K562 (cell line): ENCODE measurements around the gene C20orf96. TPM values are rescaled to one million over a fixed set of nuclear protein-coding genes. Genes with fewer than 3 reads are reported as not detected.

ENCODE experiments used
- ARID1B ChIP-seq: fragments of 450-650 bp; IDR thresholded peaks from 2 replicates; pipeline ENCODE4 v1.6.1; 2016; ENCODE audit warnings: antibody characterized with exemption, mild to moderate bottlenecking, inconsistent platforms
- ATF7 ChIP-seq: fragments of 450-650 bp; IDR thresholded peaks from 2 replicates; pipeline ENCODE4 v1.7.1; 2014; ENCODE audit warnings: mild to moderate bottlenecking, moderate library complexity
- CREB1 ChIP-seq, 2 experiments: sonication (generic) in 1 of 2; formaldehyde crosslinking in 1 of 2; IDR thresholded peaks; 2 replicates each; pipeline versions ENCODE4 v1.6.1 to v1.8.0; 2012 to 2022; ENCODE audit warnings: inconsistent platforms in 1 of 2, mild to moderate bottlenecking in 1 of 2, missing genetic modification reagents in 1 of 2, moderate library complexity in 1 of 2
- FOXJ3 ChIP-seq: sonication (generic); formaldehyde crosslinking; IDR thresholded peaks from 2 replicates; pipeline ENCODE4 v1.4.0; 2020; ENCODE audit warnings: mild to moderate bottlenecking, missing genetic modification reagents
- RNF2 ChIP-seq: sonication (generic); IDR thresholded peaks from 2 replicates; pipeline ENCODE4 v1.6.1; 2016
- SIN3A ChIP-seq, 2 experiments: fragments of 150-350 bp in 1 of 2; IDR thresholded peaks; 2 replicates each; pipeline ENCODE4 v1.6.1; 2011 to 2016; ENCODE audit warnings: borderline replicate concordance in 2 of 2, low read depth in 2 of 2, low read length in 2 of 2, mild to moderate bottlenecking in 2 of 2, moderate library complexity in 2 of 2; ENCODE audit not compliant: control insufficient read depth in 1 of 2
- ZNF41 ChIP-seq: fragments of 250-450 bp; sonication (Bioruptor Pico); conservative IDR thresholded peaks from 2 replicates; pipeline ENCODE4 v1.4.0; 2020; ENCODE audit warnings: mild to moderate bottlenecking
- polyA plus RNA-seq, 8 experiments: library from polyadenylated mRNA; depleted of rRNA in 4 of 8; stranded (reverse) in 5 of 8; unstranded in 3 of 8; fragments of >200 nt; fragmentation: Nextera tagmentation in 2 of 8; fragmentation: Illumina TruSeq in 1 of 8; extraction: Ambion mirVana in 2 of 8; extraction: Trizol in 1 of 8; gene quantifications; 2 replicates each; pipeline versions ENCODE4 v1.2.1 to v1.2.3, GENCODE V29; 2011 to 2014; ENCODE audit warnings: inconsistent platforms in 1 of 8, missing spikeins in 1 of 8
- total RNA-seq, 7 experiments: library from RNA; depleted of rRNA in 6 of 7; stranded (reverse); fragments of >200 nt in 6 of 7; fragmentation: Illumina TruSeq in 2 of 7; extraction: Trizol in 2 of 7; gene quantifications; 2 replicates each; pipeline versions ENCODE4 v1.2.1 to v1.2.3, GENCODE V29; 2011 to 2021; ENCODE audit warnings: low replicate concordance in 1 of 7
- TF ChIP-seq, protein P1 (sequence below), 2 experiments: fragments of 450-650 bp; IDR thresholded peaks; 2 replicates each; pipeline ENCODE4 v1.6.1; 2018; ENCODE audit warnings: mild to moderate bottlenecking in 2 of 2, low read depth in 1 of 2; ENCODE audit not compliant: partially characterized antibody in 2 of 2
- TF ChIP-seq, protein P2 (sequence below): fragments of 200-600 bp; sonication (generic); IDR thresholded peaks from one replicate; pipeline ENCODE4 v1.6.1; 2012; ENCODE audit warnings: mild to moderate bottlenecking, low read depth, low read length, inconsistent platforms
- TF ChIP-seq, protein P3 (sequence below), 2 experiments: fragments of 450-650 bp in 1 of 2; sonication (generic) in 1 of 2; formaldehyde crosslinking; conservative IDR thresholded peaks; 2 replicates each; pipeline versions ENCODE4 v1.4.0 to v1.8.1; 2020 to 2022; ENCODE audit warnings: mild to moderate bottlenecking in 1 of 2, missing genetic modification reagents in 1 of 2

The C20orf96 gene
- total and polyA plus RNA-seq, 9 of the 15 experiments (the other 6 are each of a cell fraction or from before 2014, with no cell fraction given), result 1.7 to 11.7 (median 4.2) TPM

DNA sequence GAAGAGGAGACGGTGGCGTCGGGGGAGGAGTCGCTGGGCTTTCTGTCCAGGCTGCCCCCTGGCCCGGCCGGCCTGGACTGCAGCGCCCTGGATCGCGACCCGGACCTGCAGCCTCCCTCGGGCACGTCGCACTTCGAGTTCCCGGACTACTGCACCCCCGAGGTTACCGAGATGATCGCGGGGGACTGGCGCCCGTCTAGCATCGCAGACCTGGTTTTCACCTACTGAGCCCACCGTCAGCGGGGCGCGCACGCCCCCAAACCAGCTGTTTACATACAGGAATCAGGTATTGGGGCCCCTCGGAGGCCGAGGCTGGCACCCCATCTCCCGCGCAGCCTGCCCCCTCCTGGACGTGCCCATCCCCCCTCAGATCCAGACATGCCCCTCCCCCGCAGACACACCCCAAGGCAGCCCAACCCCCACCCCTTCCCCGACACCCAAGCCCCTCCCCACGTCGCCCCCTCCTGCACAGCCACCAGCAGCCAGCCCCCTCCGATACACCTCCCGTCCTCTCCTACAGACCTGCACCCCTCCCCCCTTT, 36.2 kb upstream of the C20orf96 start (continued):
- TF ChIP-seq, protein P1, sequence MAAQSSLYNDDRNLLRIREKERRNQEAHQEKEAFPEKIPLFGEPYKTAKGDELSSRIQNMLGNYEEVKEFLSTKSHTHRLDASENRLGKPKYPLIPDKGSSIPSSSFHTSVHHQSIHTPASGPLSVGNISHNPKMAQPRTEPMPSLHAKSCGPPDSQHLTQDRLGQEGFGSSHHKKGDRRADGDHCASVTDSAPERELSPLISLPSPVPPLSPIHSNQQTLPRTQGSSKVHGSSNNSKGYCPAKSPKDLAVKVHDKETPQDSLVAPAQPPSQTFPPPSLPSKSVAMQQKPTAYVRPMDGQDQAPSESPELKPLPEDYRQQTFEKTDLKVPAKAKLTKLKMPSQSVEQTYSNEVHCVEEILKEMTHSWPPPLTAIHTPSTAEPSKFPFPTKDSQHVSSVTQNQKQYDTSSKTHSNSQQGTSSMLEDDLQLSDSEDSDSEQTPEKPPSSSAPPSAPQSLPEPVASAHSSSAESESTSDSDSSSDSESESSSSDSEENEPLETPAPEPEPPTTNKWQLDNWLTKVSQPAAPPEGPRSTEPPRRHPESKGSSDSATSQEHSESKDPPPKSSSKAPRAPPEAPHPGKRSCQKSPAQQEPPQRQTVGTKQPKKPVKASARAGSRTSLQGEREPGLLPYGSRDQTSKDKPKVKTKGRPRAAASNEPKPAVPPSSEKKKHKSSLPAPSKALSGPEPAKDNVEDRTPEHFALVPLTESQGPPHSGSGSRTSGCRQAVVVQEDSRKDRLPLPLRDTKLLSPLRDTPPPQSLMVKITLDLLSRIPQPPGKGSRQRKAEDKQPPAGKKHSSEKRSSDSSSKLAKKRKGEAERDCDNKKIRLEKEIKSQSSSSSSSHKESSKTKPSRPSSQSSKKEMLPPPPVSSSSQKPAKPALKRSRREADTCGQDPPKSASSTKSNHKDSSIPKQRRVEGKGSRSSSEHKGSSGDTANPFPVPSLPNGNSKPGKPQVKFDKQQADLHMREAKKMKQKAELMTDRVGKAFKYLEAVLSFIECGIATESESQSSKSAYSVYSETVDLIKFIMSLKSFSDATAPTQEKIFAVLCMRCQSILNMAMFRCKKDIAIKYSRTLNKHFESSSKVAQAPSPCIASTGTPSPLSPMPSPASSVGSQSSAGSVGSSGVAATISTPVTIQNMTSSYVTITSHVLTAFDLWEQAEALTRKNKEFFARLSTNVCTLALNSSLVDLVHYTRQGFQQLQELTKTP (IDR thresholded peaks at IDR 0.05; ENCODE audit: low read depth in 1 of 2, partially characterized antibody in 2 of 2), result no peak
- TF ChIP-seq SIN3A (IDR thresholded peaks at IDR 0.05; ENCODE audit: borderline replicate concordance in 2 of 2, control insufficient read depth in 1 of 2, low read depth in 2 of 2, low read length in 2 of 2) (0 out of 4 replicates have a peak, but pooled peaks of 1 of the 2 experiments have one; percentile 22), RNF2 (peak; percentile 57; the same call in 1 of the 2 replicates), ARID1B (0 out of 2 replicates have a peak, but pooled peaks have one; percentile 6), ZNF41 (CRISPR knock-in tag) (no peak), FOXJ3 (no peak), CREB1 (IDR thresholded peaks at IDR 0.05) (peak; percentile 15; the same call in 1 of the 2 replicates), CREB1 (CRISPR knock-in tag; IDR thresholded peaks at IDR 0.05) (peak; percentile 16; the same call in 1 of the 2 replicates), ATF7 (no peak)
- TF ChIP-seq, protein P2, sequence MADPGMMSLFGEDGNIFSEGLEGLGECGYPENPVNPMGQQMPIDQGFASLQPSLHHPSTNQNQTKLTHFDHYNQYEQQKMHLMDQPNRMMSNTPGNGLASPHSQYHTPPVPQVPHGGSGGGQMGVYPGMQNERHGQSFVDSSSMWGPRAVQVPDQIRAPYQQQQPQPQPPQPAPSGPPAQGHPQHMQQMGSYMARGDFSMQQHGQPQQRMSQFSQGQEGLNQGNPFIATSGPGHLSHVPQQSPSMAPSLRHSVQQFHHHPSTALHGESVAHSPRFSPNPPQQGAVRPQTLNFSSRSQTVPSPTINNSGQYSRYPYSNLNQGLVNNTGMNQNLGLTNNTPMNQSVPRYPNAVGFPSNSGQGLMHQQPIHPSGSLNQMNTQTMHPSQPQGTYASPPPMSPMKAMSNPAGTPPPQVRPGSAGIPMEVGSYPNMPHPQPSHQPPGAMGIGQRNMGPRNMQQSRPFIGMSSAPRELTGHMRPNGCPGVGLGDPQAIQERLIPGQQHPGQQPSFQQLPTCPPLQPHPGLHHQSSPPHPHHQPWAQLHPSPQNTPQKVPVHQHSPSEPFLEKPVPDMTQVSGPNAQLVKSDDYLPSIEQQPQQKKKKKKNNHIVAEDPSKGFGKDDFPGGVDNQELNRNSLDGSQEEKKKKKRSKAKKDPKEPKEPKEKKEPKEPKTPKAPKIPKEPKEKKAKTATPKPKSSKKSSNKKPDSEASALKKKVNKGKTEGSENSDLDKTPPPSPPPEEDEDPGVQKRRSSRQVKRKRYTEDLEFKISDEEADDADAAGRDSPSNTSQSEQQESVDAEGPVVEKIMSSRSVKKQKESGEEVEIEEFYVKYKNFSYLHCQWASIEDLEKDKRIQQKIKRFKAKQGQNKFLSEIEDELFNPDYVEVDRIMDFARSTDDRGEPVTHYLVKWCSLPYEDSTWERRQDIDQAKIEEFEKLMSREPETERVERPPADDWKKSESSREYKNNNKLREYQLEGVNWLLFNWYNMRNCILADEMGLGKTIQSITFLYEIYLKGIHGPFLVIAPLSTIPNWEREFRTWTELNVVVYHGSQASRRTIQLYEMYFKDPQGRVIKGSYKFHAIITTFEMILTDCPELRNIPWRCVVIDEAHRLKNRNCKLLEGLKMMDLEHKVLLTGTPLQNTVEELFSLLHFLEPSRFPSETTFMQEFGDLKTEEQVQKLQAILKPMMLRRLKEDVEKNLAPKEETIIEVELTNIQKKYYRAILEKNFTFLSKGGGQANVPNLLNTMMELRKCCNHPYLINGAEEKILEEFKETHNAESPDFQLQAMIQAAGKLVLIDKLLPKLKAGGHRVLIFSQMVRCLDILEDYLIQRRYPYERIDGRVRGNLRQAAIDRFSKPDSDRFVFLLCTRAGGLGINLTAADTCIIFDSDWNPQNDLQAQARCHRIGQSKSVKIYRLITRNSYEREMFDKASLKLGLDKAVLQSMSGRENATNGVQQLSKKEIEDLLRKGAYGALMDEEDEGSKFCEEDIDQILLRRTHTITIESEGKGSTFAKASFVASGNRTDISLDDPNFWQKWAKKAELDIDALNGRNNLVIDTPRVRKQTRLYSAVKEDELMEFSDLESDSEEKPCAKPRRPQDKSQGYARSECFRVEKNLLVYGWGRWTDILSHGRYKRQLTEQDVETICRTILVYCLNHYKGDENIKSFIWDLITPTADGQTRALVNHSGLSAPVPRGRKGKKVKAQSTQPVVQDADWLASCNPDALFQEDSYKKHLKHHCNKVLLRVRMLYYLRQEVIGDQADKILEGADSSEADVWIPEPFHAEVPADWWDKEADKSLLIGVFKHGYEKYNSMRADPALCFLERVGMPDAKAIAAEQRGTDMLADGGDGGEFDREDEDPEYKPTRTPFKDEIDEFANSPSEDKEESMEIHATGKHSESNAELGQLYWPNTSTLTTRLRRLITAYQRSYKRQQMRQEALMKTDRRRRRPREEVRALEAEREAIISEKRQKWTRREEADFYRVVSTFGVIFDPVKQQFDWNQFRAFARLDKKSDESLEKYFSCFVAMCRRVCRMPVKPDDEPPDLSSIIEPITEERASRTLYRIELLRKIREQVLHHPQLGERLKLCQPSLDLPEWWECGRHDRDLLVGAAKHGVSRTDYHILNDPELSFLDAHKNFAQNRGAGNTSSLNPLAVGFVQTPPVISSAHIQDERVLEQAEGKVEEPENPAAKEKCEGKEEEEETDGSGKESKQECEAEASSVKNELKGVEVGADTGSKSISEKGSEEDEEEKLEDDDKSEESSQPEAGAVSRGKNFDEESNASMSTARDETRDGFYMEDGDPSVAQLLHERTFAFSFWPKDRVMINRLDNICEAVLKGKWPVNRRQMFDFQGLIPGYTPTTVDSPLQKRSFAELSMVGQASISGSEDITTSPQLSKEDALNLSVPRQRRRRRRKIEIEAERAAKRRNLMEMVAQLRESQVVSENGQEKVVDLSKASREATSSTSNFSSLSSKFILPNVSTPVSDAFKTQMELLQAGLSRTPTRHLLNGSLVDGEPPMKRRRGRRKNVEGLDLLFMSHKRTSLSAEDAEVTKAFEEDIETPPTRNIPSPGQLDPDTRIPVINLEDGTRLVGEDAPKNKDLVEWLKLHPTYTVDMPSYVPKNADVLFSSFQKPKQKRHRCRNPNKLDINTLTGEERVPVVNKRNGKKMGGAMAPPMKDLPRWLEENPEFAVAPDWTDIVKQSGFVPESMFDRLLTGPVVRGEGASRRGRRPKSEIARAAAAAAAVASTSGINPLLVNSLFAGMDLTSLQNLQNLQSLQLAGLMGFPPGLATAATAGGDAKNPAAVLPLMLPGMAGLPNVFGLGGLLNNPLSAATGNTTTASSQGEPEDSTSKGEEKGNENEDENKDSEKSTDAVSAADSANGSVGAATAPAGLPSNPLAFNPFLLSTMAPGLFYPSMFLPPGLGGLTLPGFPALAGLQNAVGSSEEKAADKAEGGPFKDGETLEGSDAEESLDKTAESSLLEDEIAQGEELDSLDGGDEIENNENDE, result no peak
- TF ChIP-seq, protein P3, sequence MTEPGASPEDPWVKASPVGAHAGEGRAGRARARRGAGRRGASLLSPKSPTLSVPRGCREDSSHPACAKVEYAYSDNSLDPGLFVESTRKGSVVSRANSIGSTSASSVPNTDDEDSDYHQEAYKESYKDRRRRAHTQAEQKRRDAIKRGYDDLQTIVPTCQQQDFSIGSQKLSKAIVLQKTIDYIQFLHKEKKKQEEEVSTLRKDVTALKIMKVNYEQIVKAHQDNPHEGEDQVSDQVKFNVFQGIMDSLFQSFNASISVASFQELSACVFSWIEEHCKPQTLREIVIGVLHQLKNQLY (CRISPR knock-in tag; conservative IDR thresholded peaks at IDR 0.05), result no peak
